DLD1 (cell line): Measurements from ENCODE around the gene CTSG.
"Not testable (repeated sequence)": the region's sequence is repeated elsewhere in the genome, so short reads cannot be mapped to it uniquely, and the experiment has no call there.

Experiments used
- in situ Hi-C: cut with HindIII; loops from 2 replicates; pipeline ENCODE4 v1.10.0; 2017; ENCODE audit warnings: low sequenced_read_pairs

Gene CTSG

DNA sequence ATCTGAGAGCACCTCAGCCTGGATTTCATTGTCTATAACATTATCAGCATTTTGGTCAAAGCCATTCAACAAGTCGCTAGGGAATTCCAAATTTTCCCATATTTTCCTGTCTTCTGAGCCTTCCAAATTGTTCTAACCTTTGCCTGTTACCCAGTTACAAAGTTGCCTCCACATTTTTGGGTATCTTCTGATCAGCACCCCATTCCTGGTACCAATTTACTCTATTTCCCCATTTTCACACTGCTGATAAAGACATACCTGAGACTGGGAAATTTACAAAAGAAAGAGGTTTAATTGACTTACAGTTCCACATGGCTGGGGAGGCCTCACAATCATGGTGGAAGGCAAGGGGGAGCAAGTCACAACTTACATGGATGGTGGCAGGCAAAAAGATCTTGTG, 27.0 kb downstream of the CTSG start:
- in situ Hi-C loops: not testable (repeated sequence)

DNA sequence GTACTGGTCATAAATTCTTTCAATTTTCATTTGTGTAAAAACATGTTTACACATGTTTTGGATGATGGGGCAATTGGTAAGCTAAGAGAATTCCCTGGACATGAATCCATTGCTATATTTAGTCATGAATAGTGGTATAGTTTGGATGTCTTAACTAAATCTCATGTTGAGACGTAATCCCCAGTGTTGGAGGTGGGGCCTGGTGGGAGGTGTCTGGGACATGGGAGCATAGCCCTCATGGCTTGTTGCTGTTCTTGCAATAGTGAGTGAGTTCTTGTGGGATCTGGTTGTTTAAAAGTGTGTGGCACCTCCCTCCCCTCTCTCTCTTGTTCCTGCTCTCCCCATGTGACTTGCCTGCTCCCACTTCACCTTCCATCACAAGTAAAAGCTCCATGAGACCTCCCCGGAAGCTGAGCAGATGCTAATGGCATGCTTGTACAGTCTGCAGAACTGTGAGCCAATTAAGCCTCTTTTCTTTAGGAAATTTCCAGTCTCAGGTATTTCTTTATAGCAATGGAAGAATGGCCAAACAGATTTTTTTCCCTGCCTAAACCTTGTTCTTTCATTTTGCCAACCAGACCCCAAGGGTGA, 33.6 kb downstream of the CTSG start:
- in situ Hi-C loops: no loop called here

DNA sequence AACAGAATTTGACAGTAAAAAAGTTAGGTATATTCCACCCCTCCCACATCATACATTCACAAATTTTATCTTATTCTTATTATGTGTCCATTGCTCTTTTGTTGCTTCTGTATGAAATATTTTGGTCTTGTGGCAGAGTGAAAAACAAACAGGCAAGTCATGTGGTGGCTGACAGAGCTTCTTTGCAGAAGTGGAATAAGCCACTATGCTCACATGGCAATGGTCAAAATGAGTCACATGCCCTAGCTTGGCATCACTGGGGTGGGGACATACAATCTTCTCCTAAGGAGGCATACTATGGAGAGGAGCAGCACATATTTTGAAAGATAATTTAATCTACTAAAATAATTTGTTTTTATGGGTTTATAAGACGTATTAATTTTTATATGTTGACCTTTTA, 40.3 kb downstream of the CTSG start:
- in situ Hi-C loops: no loop called here

DNA sequence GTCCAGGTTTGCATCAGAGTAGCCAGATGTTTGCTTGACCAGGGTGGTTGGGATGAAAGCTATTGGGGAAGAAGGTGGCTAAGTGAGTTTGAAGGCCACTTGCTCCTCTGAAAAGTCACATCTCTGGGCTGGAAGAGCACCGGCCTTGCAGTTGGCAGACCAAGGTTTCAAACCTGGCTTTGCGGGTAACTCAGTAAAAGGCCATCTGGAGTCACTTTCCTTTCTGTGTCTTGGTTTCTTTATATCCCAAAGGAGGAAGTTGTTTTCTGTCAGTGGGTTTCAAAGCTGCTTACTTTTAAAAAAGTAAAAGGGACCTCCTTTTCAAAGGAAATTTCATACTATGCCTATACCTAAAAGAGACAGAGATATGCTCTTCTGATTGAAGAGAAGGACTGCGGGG, 41.8 kb downstream of the CTSG start:
- in situ Hi-C loops: no loop called here

DNA sequence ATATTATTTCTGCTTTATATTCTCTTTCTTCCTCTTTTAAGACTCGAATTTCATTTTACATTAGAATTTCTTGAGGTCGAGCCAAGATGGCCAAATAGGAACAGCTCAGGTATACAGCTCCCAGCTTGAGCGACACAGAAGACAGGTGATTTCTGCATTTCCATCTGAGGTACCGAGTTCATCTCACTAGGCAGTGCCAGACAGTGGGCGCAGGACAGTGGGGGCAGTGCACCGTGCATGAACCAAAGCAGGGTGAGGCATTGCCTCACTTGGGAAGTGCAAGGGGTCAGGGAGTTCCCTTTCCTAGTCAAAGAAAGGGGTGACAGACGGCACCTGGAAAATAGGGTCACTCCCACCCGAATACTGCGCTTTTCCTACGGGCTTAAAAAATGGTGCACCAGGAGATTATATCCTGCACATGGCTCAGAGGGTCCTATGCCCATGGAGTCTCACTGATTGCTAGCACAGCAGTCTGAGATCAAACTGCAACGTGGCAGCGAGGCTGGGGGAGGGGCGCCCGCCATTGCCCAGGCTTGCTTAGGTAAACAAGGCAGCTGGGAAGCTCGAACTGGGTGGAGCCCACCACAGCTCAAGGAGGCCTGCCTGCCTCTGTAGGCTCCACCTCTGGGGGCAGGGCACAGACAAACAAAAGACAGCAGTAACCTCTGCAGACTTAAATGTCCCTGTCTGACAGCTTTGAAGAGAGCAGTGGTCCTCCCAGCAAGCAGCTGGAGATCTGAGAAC, 50.0 kb downstream of the CTSG start:
- in situ Hi-C loops: not testable (repeated sequence)
